Glutamatergic neuron (in vitro differentiated cells): ENCODE results near the gene LRIT2. TPM values are rescaled to one million over a fixed set of nuclear protein-coding genes. Genes with fewer than 3 reads are reported as not detected.
"Not testable (repeated sequence)": the region's sequence is repeated elsewhere in the genome, so short reads cannot be mapped to it uniquely, and the experiment has no call there.

Source experiments
- DNase-seq: peaks from one replicate; pipeline ENCODE4 v3.0.0; 2022
- H3K27ac Mint-ChIP-seq: one replicate; pipeline ENCODE4 v1.8.0; 2020; ENCODE audit warnings: mild to moderate bottlenecking, mixed read lengths, inconsistent platforms; ENCODE audit not compliant: unreplicated experiment
- H3K27me3 Mint-ChIP-seq: one replicate; pipeline ENCODE4 v1.8.0; 2020; ENCODE audit warnings: mild to moderate bottlenecking, moderate library complexity, mixed read lengths, inconsistent platforms; ENCODE audit not compliant: unreplicated experiment
- H3K36me3 Mint-ChIP-seq: one replicate; pipeline ENCODE4 v1.8.0; 2020; ENCODE audit warnings: mild to moderate bottlenecking, mixed read lengths, inconsistent platforms; ENCODE audit not compliant: unreplicated experiment
- H3K4me1 Mint-ChIP-seq: one replicate; pipeline ENCODE4 v1.8.0; 2020; ENCODE audit warnings: mild to moderate bottlenecking, low read depth, mixed read lengths, inconsistent platforms; ENCODE audit not compliant: unreplicated experiment
- H3K4me3 Mint-ChIP-seq: one replicate; pipeline ENCODE4 v1.8.0; 2020; ENCODE audit warnings: mild to moderate bottlenecking, mixed read lengths, inconsistent platforms; ENCODE audit not compliant: unreplicated experiment
- H3K9me3 Mint-ChIP-seq: one replicate; pipeline ENCODE4 v1.8.0; 2020; ENCODE audit warnings: mild to moderate bottlenecking, moderate library complexity, mixed read lengths, inconsistent platforms; ENCODE audit not compliant: unreplicated experiment
- CTCF ChIP-seq: fragments of 200-600 bp; sonication (generic); IDR thresholded peaks from one replicate; pipeline ENCODE4 v1.5.0; 2021; ENCODE audit not compliant: partially characterized antibody, unreplicated experiment
- total RNA-seq: library from RNA; stranded (reverse); fragmentation: NEBNext Ultra II Directional; extraction: Animal tissue kit (Norgen Biotek cat#: 25700); gene quantifications from one replicate; pipeline ENCODE4 v1.2.1, GENCODE V29; 2021; ENCODE audit not compliant: unreplicated experiment

LRIT2 gene
- total RNA-seq, 1 donor from 2014 or later, result not detected

GRCh38 chr10:84175436-84175835 is 49.9 kb downstream of the LRIT2 start:
- no peak for TF ChIP-seq CTCF
- Mint-ChIP-seq H3K27ac (no peak overlapping the region), H3K9me3 (peaks cover 6% of the 10 kb centered on the region), H3K27me3 (peaks cover 2% of the 10 kb centered on the region), H3K4me3 (no peak overlapping the region), H3K4me1 (no peaks in the 10 kb centered on the region), H3K36me3 (peaks cover 4% of the 10 kb centered on the region)
- no peak for DNase-seq

- H3K27me3 Mint-ChIP-seq, result peaks cover 2% of the 10 kb centered on the region
- no peak within 1 kb of the TSS for H3K4me3 Mint-ChIP-seq
- no peak for DNase-seq
- no peak within 1 kb of the TSS for H3K27ac Mint-ChIP-seq
- peaks cover 6% of the 10 kb centered on the region for H3K9me3 Mint-ChIP-seq
- TF ChIP-seq CTCF, result no peak
- H3K36me3 Mint-ChIP-seq, result peaks cover 4% of the 10 kb centered on the region
- H3K4me1 Mint-ChIP-seq, result no peaks in the 10 kb centered on the region
Measured at GRCh38 chr10:84173501-84173929, 51.8 kb downstream of the LRIT2 start, which contains the start of gene GPR15LG. GPR15LG (plus strand) TSS chr10:84173801; CDS start chr10:84173852, 51 bp downstream.

GRCh38 chr10:84172467-84173356 is 52.6 kb downstream of the LRIT2 start:
- Mint-ChIP-seq H3K4me3 (no peak overlapping the region), H3K27me3 (peaks cover 2% of the 10 kb centered on the region), H3K27ac (no peak overlapping the region), H3K4me1 (no peaks in the 10 kb centered on the region), H3K9me3 (peaks cover 6% of the 10 kb centered on the region), H3K36me3 (peaks cover 4% of the 10 kb centered on the region)
- no peak for TF ChIP-seq CTCF
- DNase-seq, result no peak

DNA sequence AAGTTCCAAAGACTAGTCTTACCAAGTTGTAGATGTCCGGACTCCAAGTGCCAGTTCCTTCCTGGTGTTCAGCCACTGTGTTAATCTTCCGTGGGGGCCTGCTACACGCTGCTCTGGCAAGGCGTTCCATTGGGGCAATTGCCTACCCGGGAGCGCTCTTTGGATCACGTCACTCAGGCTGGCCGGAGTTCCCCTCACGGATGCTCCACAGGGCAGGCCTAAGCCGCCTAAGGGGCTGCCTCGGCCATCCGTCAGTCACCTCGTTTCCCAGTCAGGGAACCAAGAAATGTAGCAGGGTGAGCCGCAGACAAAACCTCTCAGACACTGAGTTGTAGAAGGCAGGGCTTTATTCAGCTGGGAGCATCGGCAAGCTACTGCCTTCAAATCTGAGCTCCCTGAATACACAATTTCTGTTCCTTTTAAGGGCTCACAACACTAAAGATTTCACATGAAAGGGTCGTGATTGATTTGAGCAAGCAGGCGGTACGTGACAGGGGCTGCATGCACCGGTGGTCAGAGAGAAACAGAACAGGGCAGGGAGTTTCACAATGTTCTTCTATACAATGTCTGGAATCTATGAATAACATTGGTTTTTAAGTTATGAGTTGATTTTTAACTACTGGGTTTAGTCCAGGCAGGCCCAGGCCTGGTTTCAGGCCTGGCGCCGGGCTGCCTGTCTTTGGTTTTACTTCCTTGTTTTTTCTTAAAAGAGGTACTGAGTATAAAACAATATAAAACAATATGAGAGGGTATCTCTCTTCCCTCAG is 53.5 kb downstream of the LRIT2 start:
- not testable (repeated sequence) for H3K4me3 Mint-ChIP-seq, DNase-seq, H3K27ac Mint-ChIP-seq, H3K9me3 Mint-ChIP-seq, H3K27me3 Mint-ChIP-seq, H3K4me1 Mint-ChIP-seq, H3K36me3 Mint-ChIP-seq

DNA sequence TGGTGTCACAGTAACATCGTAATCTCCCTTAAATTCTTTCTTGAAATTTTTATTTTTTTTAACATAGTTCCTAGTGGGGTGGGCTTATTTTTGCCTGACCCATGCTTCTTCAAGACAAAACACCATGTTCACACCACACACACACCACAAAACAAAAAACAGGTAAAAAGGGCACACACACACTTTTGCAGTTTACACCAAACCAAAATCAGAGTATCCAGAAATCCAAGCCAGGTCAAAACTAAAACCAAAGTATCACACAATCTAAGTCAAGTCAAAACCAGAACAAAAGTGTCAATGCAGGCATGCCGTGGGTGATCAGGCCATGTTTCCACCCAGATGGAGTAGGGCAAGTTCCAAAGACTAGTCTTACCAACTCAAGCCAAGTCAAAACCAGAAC is 54.1 kb downstream of the LRIT2 start:
- not testable (repeated sequence) for H3K27ac Mint-ChIP-seq, H3K4me3 Mint-ChIP-seq, DNase-seq, H3K9me3 Mint-ChIP-seq, H3K4me1 Mint-ChIP-seq, H3K27me3 Mint-ChIP-seq, H3K36me3 Mint-ChIP-seq

Other genes with a start within 250 kb of the LRIT2 start
- gene GHITM, start 86.0 kb downstream of the LRIT2 start, total RNA-seq, result 120 TPM
- gene GPR15LG, start 51.7 kb downstream of the LRIT2 start, total RNA-seq, result not detected
- gene CDHR1, start 31.0 kb downstream of the LRIT2 start, total RNA-seq, result 6.1 TPM
- gene LRIT1, start 16.0 kb upstream of the LRIT2 start, total RNA-seq, result not detected
- gene RGR, start 19.5 kb upstream of the LRIT2 start, total RNA-seq, result not detected
- 168 TPM for gene CCSER2, start 103.0 kb upstream of the LRIT2 start, total RNA-seq